Caco-2 (cell line): ENCODE data around the gene ASF1A. TPM values are rescaled to one million over a fixed set of nuclear protein-coding genes. Genes with fewer than 3 reads are reported as not detected.

Experiments
- BruUV-seq: library from RNA; stranded (reverse); fragments of 400-500 nt; replicated peaks from 2 replicates; lab custom pipeline; 2021; lab: Mats Ljungman, UMichigan
- CTCF ChIA-PET: fragments of 300-600 bp; sonication (Branson Sonifier 250); formaldehyde crosslinking; loops from one replicate; lab custom pipeline; 2022; ENCODE audit warnings: antibody characterized with exemption; lab: Charles Lee
- POLR2A ChIA-PET: fragments of 300-600 bp; sonication (Branson Sonifier 250); formaldehyde crosslinking; loops from one replicate; lab custom pipeline; 2022; ENCODE audit warnings: antibody characterized with exemption; lab: Charles Lee
- DNase-seq, 2 experiments: peaks; one replicate each; pipeline versions ENCODE4 v3.0.0 to v3.0.0-alpha.2; 2020 to 2022
- H3K27me3 ChIP-seq: replicated peaks from 2 replicates; pipeline ENCODE4 v1.6.0; 2011; ENCODE audit warnings: low read length; ENCODE audit not compliant: control insufficient read depth, insufficient read depth
- H3K36me3 ChIP-seq: 2 replicates; pipeline ENCODE4 v1.5.1; 2011; ENCODE audit warnings: low read length; ENCODE audit not compliant: control insufficient read depth, insufficient read depth
- H3K4me1 ChIP-seq: fragments of 250-450 bp; sonication (Bioruptor Pico); 2 replicates; pipeline ENCODE4 v1.5.1; 2020; ENCODE audit warnings: mild to moderate bottlenecking
- H3K4me3 ChIP-seq: 2 replicates; pipeline ENCODE4 v1.5.1; 2011; ENCODE audit warnings: low read depth, mild to moderate bottlenecking, control low read depth, low read length
- H3K9me3 ChIP-seq: fragments of 250-450 bp; sonication (Bioruptor Pico); 2 replicates; pipeline ENCODE4 v1.5.1; 2020; ENCODE audit warnings: mild to moderate bottlenecking, moderate library complexity
- H3K27ac Mint-ChIP-seq: one replicate; pipeline ENCODE4 v1.8.0; 2022; ENCODE audit warnings: mixed read lengths; ENCODE audit not compliant: unreplicated experiment
- H3K27me3 Mint-ChIP-seq: one replicate; pipeline ENCODE4 v1.8.0; 2022; ENCODE audit warnings: mixed read lengths; ENCODE audit not compliant: insufficient read depth, unreplicated experiment
- H3K36me3 Mint-ChIP-seq: one replicate; pipeline ENCODE4 v1.8.0; 2022; ENCODE audit warnings: mild to moderate bottlenecking, mixed read lengths; ENCODE audit not compliant: insufficient read depth, unreplicated experiment
- H3K4me1 Mint-ChIP-seq: one replicate; pipeline ENCODE4 v1.8.0; 2022; ENCODE audit warnings: low read depth, mixed read lengths; ENCODE audit not compliant: unreplicated experiment
- H3K4me3 Mint-ChIP-seq: one replicate; pipeline ENCODE4 v1.8.0; 2022; ENCODE audit warnings: mild to moderate bottlenecking, moderate library complexity, mixed read lengths; ENCODE audit not compliant: unreplicated experiment
- H3K9me3 Mint-ChIP-seq: one replicate; pipeline ENCODE4 v1.8.0; 2022; ENCODE audit warnings: mixed read lengths; ENCODE audit not compliant: unreplicated experiment
- intact Hi-C: fragments of 100-400 bp; cut with micrococcal nuclease; formaldehyde crosslinking; loops from one replicate; pipeline ENCODE4 v1.10.0; 2022; ENCODE audit not compliant: unreplicated experiment
- total RNA-seq: library from RNA; stranded (reverse); gene quantifications from 2 replicates; pipeline ENCODE4 v1.2.3, GENCODE V29; 2022
- TF ChIP-seq, protein P1 (sequence below), 2 experiments: fragments of 200-600 bp in 1 of 2; IDR thresholded peaks; 1 replicate in 1 of 2; 2 replicates in 1 of 2; pipeline versions ENCODE4 v1.5.1 to v1.8.0; 2011 to 2022; ENCODE audit warnings: antibody characterized with exemption in 1 of 2, control low read depth in 1 of 2, inconsistent platforms in 1 of 2, low read depth in 1 of 2, low read length in 1 of 2, mild to moderate bottlenecking in 1 of 2, moderate library complexity in 1 of 2; ENCODE audit not compliant: insufficient read depth in 1 of 2, severe bottlenecking in 1 of 2, unreplicated experiment in 1 of 2

Gene ASF1A
- total RNA-seq, 1 experiment from 2014 or later = 21.9 TPM

DNA sequence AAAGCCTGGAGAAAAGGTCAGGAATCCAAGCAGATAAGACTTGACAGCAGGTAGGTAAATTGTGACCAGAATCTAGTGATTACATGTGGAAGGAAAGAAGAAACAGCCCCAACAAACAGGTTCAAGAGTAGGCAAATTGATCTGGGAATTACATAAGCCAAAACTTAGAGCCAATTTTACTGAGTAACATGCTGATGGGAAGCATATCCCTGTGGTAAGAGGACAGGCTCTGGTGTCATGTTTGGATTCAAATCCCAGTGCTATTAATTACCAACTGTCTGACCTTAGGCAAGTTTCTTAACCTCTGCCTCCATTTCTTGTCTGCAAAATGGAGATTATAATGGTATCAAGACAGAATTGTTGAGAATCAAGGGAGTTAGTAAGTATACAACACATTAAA, 20.6 kb downstream of the ASF1A start:
- Mint-ChIP-seq H3K4me3 (no peak overlapping the region), H3K27ac (no peak overlapping the region), H3K4me1 (no peaks in the 10 kb centered on the region), H3K36me3 (peaks cover 44% of the 10 kb centered on the region), H3K27me3 (no peaks in the 10 kb centered on the region), H3K9me3 (no peaks in the 10 kb centered on the region)
- intact Hi-C loops = no loop called here
- POLR2A ChIA-PET = no interaction called here
- Histone ChIP-seq H3K4me3 (no peak overlapping the region), H3K27me3 (no peaks in the 10 kb centered on the region), H3K36me3 (no peaks in the 10 kb centered on the region), H3K4me1 (peaks cover 7% of the 10 kb centered on the region), H3K9me3 (no peaks in the 10 kb centered on the region)
- TF ChIP-seq, protein P1, sequence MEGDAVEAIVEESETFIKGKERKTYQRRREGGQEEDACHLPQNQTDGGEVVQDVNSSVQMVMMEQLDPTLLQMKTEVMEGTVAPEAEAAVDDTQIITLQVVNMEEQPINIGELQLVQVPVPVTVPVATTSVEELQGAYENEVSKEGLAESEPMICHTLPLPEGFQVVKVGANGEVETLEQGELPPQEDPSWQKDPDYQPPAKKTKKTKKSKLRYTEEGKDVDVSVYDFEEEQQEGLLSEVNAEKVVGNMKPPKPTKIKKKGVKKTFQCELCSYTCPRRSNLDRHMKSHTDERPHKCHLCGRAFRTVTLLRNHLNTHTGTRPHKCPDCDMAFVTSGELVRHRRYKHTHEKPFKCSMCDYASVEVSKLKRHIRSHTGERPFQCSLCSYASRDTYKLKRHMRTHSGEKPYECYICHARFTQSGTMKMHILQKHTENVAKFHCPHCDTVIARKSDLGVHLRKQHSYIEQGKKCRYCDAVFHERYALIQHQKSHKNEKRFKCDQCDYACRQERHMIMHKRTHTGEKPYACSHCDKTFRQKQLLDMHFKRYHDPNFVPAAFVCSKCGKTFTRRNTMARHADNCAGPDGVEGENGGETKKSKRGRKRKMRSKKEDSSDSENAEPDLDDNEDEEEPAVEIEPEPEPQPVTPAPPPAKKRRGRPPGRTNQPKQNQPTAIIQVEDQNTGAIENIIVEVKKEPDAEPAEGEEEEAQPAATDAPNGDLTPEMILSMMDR (IDR thresholded peaks at IDR 0.05; ENCODE audit: insufficient read depth in 1 of 2, low read depth in 1 of 2, low read length in 1 of 2, severe bottlenecking in 1 of 2, unreplicated experiment in 1 of 2) = no peak
- no peak for DNase-seq
- CTCF ChIA-PET = no interaction called here
- BruUV-seq = no TSS peak

- POLR2A ChIA-PET = no interaction called here
- Histone ChIP-seq H3K36me3 (0 out of 2 replicates have a peak, but pooled peaks cover 1% of the 10 kb centered on the region), H3K4me1 (peaks cover 7% of the 10 kb centered on the region), H3K4me3 (no peak overlapping the region), H3K27me3 (no peaks in the 10 kb centered on the region), H3K9me3 (no peaks in the 10 kb centered on the region)
- intact Hi-C loops = no loop called here
- Mint-ChIP-seq H3K4me1 (no peaks in the 10 kb centered on the region), H3K27me3 (no peaks in the 10 kb centered on the region), H3K27ac (no peak overlapping the region), H3K36me3 (peaks cover 32% of the 10 kb centered on the region), H3K9me3 (no peaks in the 10 kb centered on the region), H3K4me3 (no peak overlapping the region)
- CTCF ChIA-PET = no interaction called here
- no peak for DNase-seq
- BruUV-seq = no TSS peak
- TF ChIP-seq, protein P1 (IDR thresholded peaks at IDR 0.05; ENCODE audit: insufficient read depth in 1 of 2, low read depth in 1 of 2, low read length in 1 of 2, severe bottlenecking in 1 of 2, unreplicated experiment in 1 of 2) = no peak
These were observed 23.8 kb downstream of the ASF1A start for GRCh38 chr6:118917546-118918328.

- Mint-ChIP-seq H3K27me3 (no peaks in the 10 kb centered on the region), H3K4me1 (no peaks in the 10 kb centered on the region), H3K4me3 (no peak overlapping the region), H3K36me3 (peaks cover 33% of the 10 kb centered on the region), H3K9me3 (no peaks in the 10 kb centered on the region), H3K27ac (no peak overlapping the region)
- BruUV-seq = no TSS peak
- CTCF ChIA-PET = no interaction called here
- intact Hi-C loops = no loop called here
- POLR2A ChIA-PET = no interaction called here
- no peaks in the 10 kb centered on the region for H3K27me3 ChIP-seq
- no peaks in the 10 kb centered on the region for H3K9me3 ChIP-seq
- H3K4me3 ChIP-seq = no peak overlapping the region
- TF ChIP-seq, protein P1 (IDR thresholded peaks at IDR 0.05; ENCODE audit: insufficient read depth in 1 of 2, low read depth in 1 of 2, low read length in 1 of 2, severe bottlenecking in 1 of 2, unreplicated experiment in 1 of 2) = no peak
- H3K4me1 ChIP-seq = peaks cover 7% of the 10 kb centered on the region
- 0 out of 2 replicates have a peak, but pooled peaks cover 1% of the 10 kb centered on the region for H3K36me3 ChIP-seq
- no peak for DNase-seq
These were observed 24.4 kb downstream of the ASF1A start for GRCh38 chr6:118918329-118918725.
